T1000 (cell line): ENCODE data around the gene PODXL.

Experiments used
- DNase-seq: peaks from one replicate; lab custom pipeline; 2025; ENCODE audit warnings: mixed read lengths; lab: John Stamatoyannopoulos, UW

PODXL gene

GRCh38 chr7:131564640-131565039, 8.2 kb upstream of the PODXL start:
- DNase-seq = no peak

- no peak for DNase-seq
These were observed 7.5 kb upstream of the PODXL start for GRCh38 chr7:131563918-131564317.

- DNase-seq = no peak
These were observed 6.5 kb upstream of the PODXL start for GRCh38 chr7:131562941-131563340.

GRCh38 chr7:131560061-131560460, 3.6 kb upstream of the PODXL start:
- no peak for DNase-seq

GRCh38 chr7:131557652-131558385, 1.4 kb upstream of the PODXL start:
- DNase-seq = no peak

GRCh38 chr7:131556909-131557651, 652 bp upstream of the PODXL start:
- no peak for DNase-seq

GRCh38 chr7:131555552-131556052, 826 bp downstream of the PODXL start:
- DNase-seq = no peak

GRCh38 chr7:131554880-131555516, 1.4 kb downstream of the PODXL start:
- DNase-seq = no peak

- DNase-seq = no peak
These were observed 2.5 kb downstream of the PODXL start for GRCh38 chr7:131553931-131554330.

- DNase-seq = no peak
These were observed 4.4 kb downstream of the PODXL start for GRCh38 chr7:131552053-131552452.

GRCh38 chr7:131550846-131551245, 5.6 kb downstream of the PODXL start:
- no peak for DNase-seq

GRCh38 chr7:131548371-131548770, 8.1 kb downstream of the PODXL start:
- no peak for DNase-seq

GRCh38 chr7:131547589-131547988, 8.8 kb downstream of the PODXL start:
- no peak for DNase-seq

GRCh38 chr7:131546583-131547141, 9.8 kb downstream of the PODXL start:
- DNase-seq = no peak

- DNase-seq = no peak
These were observed 10.3 kb downstream of the PODXL start for GRCh38 chr7:131546126-131546525.

- DNase-seq = no peak
These were observed 11.8 kb downstream of the PODXL start for GRCh38 chr7:131544449-131545301.

- no peak for DNase-seq
These were observed 12.4 kb downstream of the PODXL start for GRCh38 chr7:131544021-131544420.

GRCh38 chr7:131543298-131543697, 13.1 kb downstream of the PODXL start:
- no peak for DNase-seq

GRCh38 chr7:131540491-131541162, 15.8 kb downstream of the PODXL start:
- DNase-seq = no peak

- DNase-seq = no peak
These were observed 17.6 kb downstream of the PODXL start for GRCh38 chr7:131538813-131539179.
